Kidney (tissue), 14 donors: ENCODE results near the gene RPL39. TPM values are rescaled to one million over a fixed set of nuclear protein-coding genes. Genes with fewer than 3 reads are reported as not detected.

Source experiments
- DNase-seq, 5 donors: peaks; one replicate each; pipeline ENCODE4 v3.0.0-alpha.2; 2013 to 2020
- FAIRE-seq: peaks from 2 replicates; lab custom pipeline; 2012; peaks lifted over from hg19 to GRCh38; lab: Jason Lieb, UNC
- H3K27ac ChIP-seq, 2 donors: one replicate each; pipeline ENCODE4 v1.7.0; 2013; ENCODE audit warnings: low read depth in 2 of 2, low read length in 2 of 2, inconsistent platforms in 1 of 2
- H3K27me3 ChIP-seq: one replicate; pipeline ENCODE4 v1.7.1; 2013; ENCODE audit warnings: low read length, inconsistent platforms; ENCODE audit not compliant: control insufficient read depth, insufficient read depth
- H3K36me3 ChIP-seq, 3 donors: one replicate each; pipeline versions ENCODE4 v1.7.0 to v1.7.1; 2013; ENCODE audit warnings: low read length in 3 of 3, control low read depth in 1 of 3, inconsistent platforms in 1 of 3; ENCODE audit not compliant: insufficient read depth in 3 of 3, control insufficient read depth in 2 of 3
- H3K4me1 ChIP-seq, 3 donors: one replicate each; pipeline versions ENCODE4 v1.7.0 to v1.7.1; 2013; ENCODE audit warnings: low read length in 3 of 3, inconsistent platforms in 1 of 3, low read depth in 1 of 3; ENCODE audit not compliant: control insufficient read depth in 2 of 3, insufficient read depth in 2 of 3
- H3K4me3 ChIP-seq, 3 donors: one replicate each; pipeline versions ENCODE4 v1.7.0 to v1.8.1; 2013; ENCODE audit warnings: low read length in 3 of 3, control low read depth in 1 of 3, inconsistent platforms in 1 of 3
- H3K9ac ChIP-seq, 3 donors: one replicate each; pipeline versions ENCODE4 v1.7.0 to v1.7.1; 2013; ENCODE audit warnings: low read length in 3 of 3, control low read depth in 1 of 3, inconsistent platforms in 1 of 3
- H3K9me3 ChIP-seq, 3 donors: one replicate each; pipeline versions ENCODE4 v1.7.0 to v1.7.1; 2013; ENCODE audit warnings: low read length in 3 of 3, control low read depth in 1 of 3, inconsistent platforms in 1 of 3; ENCODE audit not compliant: control insufficient read depth in 2 of 3, insufficient read depth in 1 of 3
- intact Hi-C: fragments of 100-400 bp; cut with DNase I; formaldehyde crosslinking; loops from one replicate; pipeline ENCODE4 v1.11.1; 2022
- polyA plus RNA-seq: library from polyadenylated mRNA; stranded (reverse); fragments of 350-450 nt; fragmentation: Illumina TruSeq; extraction: RNeasy Lipid Tissue Mini Kit (QIAGEN cat#74804); gene quantifications from one replicate; pipeline ENCODE4 v1.2.3, GENCODE V29; 2014; ENCODE audit warnings: low read depth, low replicate concordance; ENCODE audit not compliant: insufficient read depth
- total RNA-seq: library from RNA; stranded (reverse); fragmentation: NEBNext Ultra II Directional; extraction: Animal tissue kit (Norgen Biotek cat#: 25700); gene quantifications from one replicate; pipeline ENCODE4 v1.2.1, GENCODE V29; 2021
- TF ChIP-seq, protein P1 (sequence below): IDR thresholded peaks from 3 replicates; pipeline ENCODE4 v1.5.1; 2012; ENCODE audit warnings: mild to moderate bottlenecking, moderate library complexity, borderline replicate concordance; ENCODE audit not compliant: insufficient read depth; ENCODE audit errors: extremely low read depth
- donor health status: control.
- donor health status: control.
- donor health status: control.
- donor health status: control.
- donor health status: control.
- donor health status: DM: yes; HTN: yes; CAD: no.
- donor health status: Normal renal cell carcinoma (clear cell type).

The RPL39 gene
- total and polyA plus RNA-seq, 2 donors from 2014 or later = 1,212 to 2,663 TPM

DNA sequence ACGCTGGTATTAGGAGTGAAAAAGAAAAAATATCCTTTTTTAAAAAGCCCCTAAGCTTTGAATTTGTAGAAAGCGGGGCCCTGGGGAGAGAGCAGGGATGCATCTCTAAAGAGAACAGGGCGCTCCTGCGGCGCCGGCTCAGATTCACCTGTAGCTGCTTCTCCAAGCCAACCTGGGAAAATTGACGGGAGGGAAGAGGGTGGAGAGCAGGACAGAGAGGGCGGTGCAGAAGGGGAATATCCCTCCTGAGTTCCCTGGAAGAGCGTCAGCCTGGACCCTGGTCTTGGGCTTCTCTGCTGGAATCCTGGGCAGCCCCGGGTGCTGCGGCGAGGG lies 33.8 kb downstream of the RPL39 start:
- H3K36me3 ChIP-seq = no peaks in the 10 kb centered on the region
- no peak overlapping the region for H3K27ac ChIP-seq
- no peaks in the 10 kb centered on the region for H3K4me1 ChIP-seq
- H3K9ac ChIP-seq = no peak overlapping the region
- FAIRE-seq (no peak), DNase-seq (no peak)
- no peaks in the 10 kb centered on the region for H3K9me3 ChIP-seq
- intact Hi-C loops = no loop called here
- peak overlapping the region in 1 of 3 donors; percentile 44 for H3K4me3 ChIP-seq
- TF ChIP-seq, protein P1, sequence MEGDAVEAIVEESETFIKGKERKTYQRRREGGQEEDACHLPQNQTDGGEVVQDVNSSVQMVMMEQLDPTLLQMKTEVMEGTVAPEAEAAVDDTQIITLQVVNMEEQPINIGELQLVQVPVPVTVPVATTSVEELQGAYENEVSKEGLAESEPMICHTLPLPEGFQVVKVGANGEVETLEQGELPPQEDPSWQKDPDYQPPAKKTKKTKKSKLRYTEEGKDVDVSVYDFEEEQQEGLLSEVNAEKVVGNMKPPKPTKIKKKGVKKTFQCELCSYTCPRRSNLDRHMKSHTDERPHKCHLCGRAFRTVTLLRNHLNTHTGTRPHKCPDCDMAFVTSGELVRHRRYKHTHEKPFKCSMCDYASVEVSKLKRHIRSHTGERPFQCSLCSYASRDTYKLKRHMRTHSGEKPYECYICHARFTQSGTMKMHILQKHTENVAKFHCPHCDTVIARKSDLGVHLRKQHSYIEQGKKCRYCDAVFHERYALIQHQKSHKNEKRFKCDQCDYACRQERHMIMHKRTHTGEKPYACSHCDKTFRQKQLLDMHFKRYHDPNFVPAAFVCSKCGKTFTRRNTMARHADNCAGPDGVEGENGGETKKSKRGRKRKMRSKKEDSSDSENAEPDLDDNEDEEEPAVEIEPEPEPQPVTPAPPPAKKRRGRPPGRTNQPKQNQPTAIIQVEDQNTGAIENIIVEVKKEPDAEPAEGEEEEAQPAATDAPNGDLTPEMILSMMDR = no peak
- no peaks in the 10 kb centered on the region for H3K27me3 ChIP-seq

DNA sequence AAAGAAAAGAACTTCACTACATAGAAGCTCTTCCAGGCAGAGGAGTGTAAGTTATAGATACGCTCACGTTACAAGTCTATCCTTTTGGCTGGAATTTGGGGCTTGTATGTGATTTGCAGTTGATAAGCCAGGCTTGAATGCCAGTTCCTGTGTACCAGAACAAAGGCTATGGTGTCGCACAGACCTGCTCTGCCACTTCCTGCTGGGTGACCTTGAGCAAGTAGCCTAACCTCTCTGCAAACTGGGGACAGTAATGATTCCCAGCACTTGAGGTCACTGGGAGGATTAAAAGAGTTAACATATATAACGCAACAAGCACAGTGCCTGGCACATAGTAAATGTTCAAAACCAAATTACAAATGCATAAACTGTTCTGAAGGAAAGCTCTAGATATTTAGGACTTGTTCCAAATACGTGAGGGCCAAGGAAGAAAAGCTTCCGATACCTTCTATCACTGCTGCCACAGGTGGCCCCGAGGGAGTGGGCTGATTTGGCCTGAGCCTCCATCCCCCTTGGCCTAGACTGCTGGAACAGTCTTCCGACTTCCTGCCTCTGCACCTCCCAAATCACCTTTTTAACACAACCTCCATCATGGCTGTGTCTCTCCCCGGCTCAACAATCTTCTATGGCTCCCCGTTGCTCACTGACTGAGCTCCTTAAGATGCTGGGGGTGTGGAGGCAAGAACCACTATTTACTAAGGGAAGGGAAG lies 34.3 kb downstream of the RPL39 start:
- H3K27me3 ChIP-seq = no peaks in the 10 kb centered on the region
- FAIRE-seq (no peak), DNase-seq (no peak)
- no peak overlapping the region for H3K9ac ChIP-seq
- H3K4me1 ChIP-seq = no peaks in the 10 kb centered on the region
- no peaks in the 10 kb centered on the region for H3K36me3 ChIP-seq
- TF ChIP-seq, protein P1 = no peak
- H3K27ac ChIP-seq = peak overlapping the region in 1 of 2 donors; percentile 9
- intact Hi-C loops = no loop called here
- H3K4me3 ChIP-seq = no peak overlapping the region
- H3K9me3 ChIP-seq = no peaks in the 10 kb centered on the region

DNA sequence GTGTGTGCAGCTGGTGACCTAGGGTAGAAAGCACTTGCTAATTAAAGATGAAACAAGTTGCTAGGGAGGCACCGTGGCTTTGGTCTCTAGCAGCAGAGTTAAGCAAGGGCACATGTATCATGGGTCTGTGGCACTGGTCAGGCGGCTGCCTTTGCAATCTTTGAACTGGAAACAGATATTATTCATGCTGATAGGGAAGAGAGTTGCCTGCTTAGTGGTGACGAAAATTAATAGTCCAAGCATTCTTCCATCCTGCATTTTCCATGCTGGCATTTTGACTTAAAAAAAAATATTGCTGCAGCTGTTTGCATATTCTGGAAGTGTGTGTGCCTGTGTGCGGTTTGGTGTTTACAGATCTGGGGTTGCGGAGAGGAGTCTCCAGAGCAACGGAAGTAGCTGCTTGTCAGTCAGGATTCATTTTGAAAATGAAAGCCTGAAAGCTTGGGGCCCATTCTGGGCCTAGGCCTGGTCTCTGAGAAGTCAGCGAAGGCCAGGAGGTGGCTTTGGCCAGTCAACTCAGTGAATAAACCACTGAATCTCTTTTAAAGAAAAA lies 35.4 kb downstream of the RPL39 start:
- no peaks in the 10 kb centered on the region for H3K36me3 ChIP-seq
- H3K4me3 ChIP-seq = no peak overlapping the region
- H3K9me3 ChIP-seq = no peaks in the 10 kb centered on the region
- no peak for FAIRE-seq
- no peak overlapping the region for H3K27ac ChIP-seq
- no peaks in the 10 kb centered on the region for H3K4me1 ChIP-seq
- no peak overlapping the region for H3K9ac ChIP-seq
- no peak for DNase-seq
- intact Hi-C loops = no loop called here
- H3K27me3 ChIP-seq = no peaks in the 10 kb centered on the region
- TF ChIP-seq, protein P1 = no peak
